ENCODE results near the gene FKBP15. TPM values are rescaled to one million over a fixed set of nuclear protein-coding genes. Genes with fewer than 3 reads are reported as not detected.
A peak's percentile ranks its signal among the peaks of the same experiment; 100 is the strongest.

The FKBP15 gene
- total RNA-seq: 10 to 100 TPM; 14.1 to 30.3 (median 23.1) TPM

- Histone ChIP-seq H3K4me3 (peak within 1 kb of the TSS; percentile 80 to 91), H3K36me3 (no peaks in the 10 kb centered on the region), H3K27ac (peak within 1 kb of the TSS; percentile 79 to 83), H3K27me3 (no peaks in the 10 kb centered on the region), H3K9me3 (no peaks in the 10 kb centered on the region), H3K4me1 (peaks cover 6 to 11% of the 10 kb centered on the region in 2 donors)
- TF ChIP-seq CTCF (IDR thresholded peaks at IDR 0.05) (peak in 2 of 4 experiments; percentile 19 to 21), POLR2A (IDR thresholded peaks at IDR 0.05) (peak; percentile 48 to 70)
- intact Hi-C loops (cut with DNase I; ENCODE audit: low total_unique reads): no loop called here
- peak; percentile 97 to 99 for DNase-seq
Observed at GRCh38 chr9:113221003-113221799, at the start of gene FKBP15, which contains the start of gene SLC31A1. TSS of gene FKBP15 (minus strand) at chr9:113221277. CDS start at chr9:113221243, 34 bp downstream. TSS of gene SLC31A1 (plus strand) at chr9:113221544. CDS start at chr9:113256149, 34,605 bp downstream.

GRCh38 chr9:113269871-113270270, 48.8 kb upstream of the FKBP15 start:
- TF ChIP-seq POLR2A (IDR thresholded peaks at IDR 0.05): no peak
- TF ChIP-seq CTCF (IDR thresholded peaks at IDR 0.05): no peak
- Histone ChIP-seq H3K9me3 (no peaks in the 10 kb centered on the region), H3K4me3 (no peak overlapping the region), H3K27me3 (no peaks in the 10 kb centered on the region), H3K36me3 (no peaks in the 10 kb centered on the region), H3K27ac (no peak overlapping the region), H3K4me1 (no peaks in the 10 kb centered on the region)
- no peak for DNase-seq
- intact Hi-C loops (cut with DNase I; ENCODE audit: low total_unique reads): loop anchor here (10.0 kb wide), 1 partner anchor 135 kb away; the partner anchor contains the start of gene ALAD

GRCh38 chr9:113269355-113269754, 48.3 kb upstream of the FKBP15 start:
- Histone ChIP-seq H3K4me1 (no peaks in the 10 kb centered on the region), H3K36me3 (no peaks in the 10 kb centered on the region), H3K4me3 (no peak overlapping the region), H3K9me3 (no peaks in the 10 kb centered on the region), H3K27me3 (no peaks in the 10 kb centered on the region), H3K27ac (no peak overlapping the region)
- intact Hi-C loops (cut with DNase I; ENCODE audit: low total_unique reads): no loop called here
- DNase-seq: no peak
- no peak for TF ChIP-seq CTCF (IDR thresholded peaks at IDR 0.05)
- TF ChIP-seq POLR2A (IDR thresholded peaks at IDR 0.05): no peak

GRCh38 chr9:113267911-113268566, 47.0 kb upstream of the FKBP15 start:
- H3K27ac ChIP-seq: no peak overlapping the region
- DNase-seq: no peak
- H3K4me3 ChIP-seq: no peak overlapping the region
- H3K9me3 ChIP-seq: no peaks in the 10 kb centered on the region
- no peaks in the 10 kb centered on the region for H3K4me1 ChIP-seq
- TF ChIP-seq POLR2A (IDR thresholded peaks at IDR 0.05) (no peak), CTCF (IDR thresholded peaks at IDR 0.05) (no peak)
- no peaks in the 10 kb centered on the region for H3K36me3 ChIP-seq
- intact Hi-C loops (cut with DNase I; ENCODE audit: low total_unique reads): no loop called here
- no peaks in the 10 kb centered on the region for H3K27me3 ChIP-seq

GRCh38 chr9:113266174-113266573, 45.1 kb upstream of the FKBP15 start:
- Histone ChIP-seq H3K9me3 (no peaks in the 10 kb centered on the region), H3K27ac (no peak overlapping the region), H3K27me3 (no peaks in the 10 kb centered on the region), H3K36me3 (no peaks in the 10 kb centered on the region), H3K4me3 (no peak overlapping the region), H3K4me1 (no peaks in the 10 kb centered on the region)
- intact Hi-C loops (cut with DNase I; ENCODE audit: low total_unique reads): no loop called here
- DNase-seq: no peak
- no peak for TF ChIP-seq POLR2A (IDR thresholded peaks at IDR 0.05)
- no peak for TF ChIP-seq CTCF (IDR thresholded peaks at IDR 0.05)

All from uterus (tissue), 4 donors.